ENCODE data around the gene PODXL2.
A peak's percentile ranks its signal among the peaks of the same experiment; 100 is the strongest.
"Not testable (repeated sequence)": the region's sequence is repeated elsewhere in the genome, so short reads cannot be mapped to it uniquely, and the experiment has no call there.

Gene PODXL2

GRCh38 chr3:127692501-127693335, 63.7 kb downstream of the PODXL2 start:
- no peak for DNase-seq

- DNase-seq = no peak
Measured at GRCh38 chr3:127693336-127693843, 64.4 kb downstream of the PODXL2 start.

GRCh38 chr3:127694467-127695215, 65.7 kb downstream of the PODXL2 start:
- DNase-seq = peak; percentile 69

GRCh38 chr3:127697551-127698240, 68.7 kb downstream of the PODXL2 start:
- DNase-seq = peak; percentile 89

GRCh38 chr3:127698286-127698685, 69.3 kb downstream of the PODXL2 start:
- no peak for DNase-seq

GRCh38 chr3:127698691-127699415, 69.9 kb downstream of the PODXL2 start:
- no peak for DNase-seq

- DNase-seq = peak; percentile 18
Measured at GRCh38 chr3:127699416-127700300, 70.7 kb downstream of the PODXL2 start.

- no peak for DNase-seq
Measured at GRCh38 chr3:127700406-127700805, 71.4 kb downstream of the PODXL2 start.

GRCh38 chr3:127701280-127701911, 72.4 kb downstream of the PODXL2 start:
- peak; percentile 72 for DNase-seq

- DNase-seq = peak; percentile 96
Measured at GRCh38 chr3:127702151-127702578, 73.2 kb downstream of the PODXL2 start.

- DNase-seq = not testable (repeated sequence)
Measured at GRCh38 chr3:127704840-127705239, 75.9 kb downstream of the PODXL2 start.

GRCh38 chr3:127706312-127706711, 77.3 kb downstream of the PODXL2 start:
- no peak for DNase-seq

- peak; percentile 79 for DNase-seq
Measured at GRCh38 chr3:127706785-127707351, 77.9 kb downstream of the PODXL2 start.

- DNase-seq = no peak
Measured at GRCh38 chr3:127707851-127708411, 78.9 kb downstream of the PODXL2 start.

- DNase-seq = no peak
Measured at GRCh38 chr3:127708837-127709236, 79.9 kb downstream of the PODXL2 start.

GRCh38 chr3:127709320-127710060, 80.5 kb downstream of the PODXL2 start:
- DNase-seq = no peak

- no peak for DNase-seq
Measured at GRCh38 chr3:127710155-127710941, 81.4 kb downstream of the PODXL2 start.

GRCh38 chr3:127711021-127711695, 82.2 kb downstream of the PODXL2 start:
- DNase-seq = no peak

Measured in hematopoietic multipotent progenitor cell treated with erythropoietin and hydrocortisone succinate and interleukin-3 and kit ligand, for 8 days (in vitro differentiated cells).